NCI-H345 treated with DMSO at 0.1 percent for 48 hours (cell line): ENCODE measurements around the gene MEP1B.
A peak's percentile ranks its signal among the peaks of the same experiment; 100 is the strongest.
"Not testable (repeated sequence)": the region's sequence is repeated elsewhere in the genome, so short reads cannot be mapped to it uniquely, and the experiment has no call there.

Experiments
- DNase-seq: peaks from one replicate; lab custom pipeline; 2025; ENCODE audit not compliant: unreplicated experiment; lab: John Stamatoyannopoulos, UW

The MEP1B gene

DNA sequence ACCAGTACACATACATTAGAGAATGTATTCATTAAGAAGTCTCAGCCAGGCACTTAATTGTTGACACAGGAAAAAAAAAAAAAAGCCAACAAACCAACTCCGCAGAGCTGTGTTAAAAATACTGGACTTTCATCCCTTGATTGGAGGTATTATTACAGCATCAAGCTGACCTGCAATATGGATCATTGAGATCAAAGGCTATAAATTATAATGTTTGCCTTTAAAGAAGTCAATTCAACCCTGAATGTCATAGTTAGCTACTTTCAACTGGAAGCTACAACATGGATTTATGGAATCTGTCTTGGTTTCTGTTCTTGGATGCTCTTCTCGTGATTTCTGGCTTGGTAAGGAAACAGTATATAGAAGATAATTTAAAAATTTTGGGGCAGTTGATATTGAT lies at the start of gene MEP1B:
Gene MEP1B (plus strand): TSS at position 250 of the 400 bp plus-strand sequence. CDS start 32 bp downstream, at position 282.
- DNase-seq, result no peak

DNA sequence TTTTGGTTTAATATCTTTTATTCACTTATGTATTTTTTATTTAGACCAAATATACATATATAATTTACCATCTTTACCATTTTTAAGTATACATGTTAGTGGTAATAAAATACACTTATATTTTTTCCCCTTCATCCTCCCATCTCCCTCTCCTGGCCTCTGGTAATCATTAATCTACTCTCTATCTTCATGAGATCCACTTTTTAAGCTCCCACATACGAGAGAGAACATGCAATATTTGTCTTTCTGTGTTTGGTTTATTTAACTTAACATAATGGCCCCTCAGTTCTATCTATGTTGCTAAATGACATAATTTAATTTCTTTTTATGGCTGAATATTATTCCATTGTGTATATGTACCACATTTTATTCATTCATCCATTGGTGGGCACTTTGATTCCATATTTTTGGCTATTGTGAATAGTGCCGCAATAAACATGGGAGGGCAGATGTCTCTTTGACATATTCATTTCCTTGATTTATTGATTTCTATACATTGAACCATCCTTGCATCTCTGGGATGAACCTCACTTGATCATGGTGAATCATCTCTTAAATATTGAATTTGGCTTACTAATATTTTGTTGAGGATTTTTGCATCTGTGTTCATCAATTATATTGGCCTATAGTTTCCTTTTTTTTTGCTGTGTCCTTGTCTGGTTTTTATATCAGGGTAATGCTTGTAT lies 41.5 kb upstream of the MEP1B start:
- no peak for DNase-seq

DNA sequence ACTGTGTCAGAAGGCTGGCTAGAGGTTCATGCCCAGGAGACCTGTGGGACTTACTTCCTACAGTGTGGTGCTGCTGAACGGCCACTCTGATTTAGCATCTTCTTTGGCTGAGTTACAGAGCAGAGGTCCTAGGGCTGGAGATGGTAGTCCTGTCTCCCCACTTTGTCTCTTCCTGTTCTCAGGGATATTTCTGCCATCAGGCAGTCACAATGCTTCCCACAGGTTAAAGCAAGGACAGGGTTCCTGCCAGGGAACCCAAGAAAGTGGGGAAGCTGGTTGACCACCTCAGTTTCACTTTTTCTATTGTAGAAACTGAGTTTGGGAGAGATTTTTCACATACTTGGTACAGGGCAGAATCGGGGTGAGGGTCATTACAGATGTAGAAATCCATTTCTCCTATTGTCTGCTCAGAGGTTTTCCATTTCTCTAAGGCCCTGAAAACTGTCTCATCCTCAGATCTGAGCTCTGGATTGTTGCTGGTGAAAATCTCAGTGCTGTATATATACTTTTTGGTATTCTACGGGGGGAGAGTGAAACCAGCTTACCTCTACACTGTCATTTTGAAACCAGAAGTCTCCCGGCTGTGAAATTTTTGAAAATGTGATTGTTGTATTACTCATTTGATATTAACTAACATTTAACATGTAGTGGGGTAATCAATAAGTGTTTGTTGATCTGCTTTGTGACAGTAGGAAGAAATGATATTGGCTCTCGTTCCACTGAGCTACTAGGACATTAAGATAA lies 37.0 kb upstream of the MEP1B start:
- no peak for DNase-seq

DNA sequence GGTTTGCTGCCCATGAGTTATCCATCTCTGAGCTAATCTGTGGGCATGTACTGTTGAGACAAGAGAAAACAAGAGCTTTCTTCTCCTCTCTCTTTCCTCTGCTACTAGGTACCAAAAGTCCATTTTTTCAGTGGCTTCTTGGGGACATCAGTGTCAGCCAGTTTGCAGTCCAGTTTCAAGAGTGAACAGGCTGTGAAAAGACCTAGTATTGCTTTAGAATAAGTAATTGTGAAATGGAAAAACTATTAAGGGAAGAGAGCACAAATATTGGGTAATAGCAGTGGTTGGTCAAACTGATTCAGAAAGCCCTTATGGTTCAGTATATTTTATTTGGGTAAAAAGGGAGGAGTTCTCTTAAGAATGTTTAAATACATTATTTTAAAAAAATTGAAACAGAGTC lies 33.0 kb upstream of the MEP1B start:
- no peak for DNase-seq

DNA sequence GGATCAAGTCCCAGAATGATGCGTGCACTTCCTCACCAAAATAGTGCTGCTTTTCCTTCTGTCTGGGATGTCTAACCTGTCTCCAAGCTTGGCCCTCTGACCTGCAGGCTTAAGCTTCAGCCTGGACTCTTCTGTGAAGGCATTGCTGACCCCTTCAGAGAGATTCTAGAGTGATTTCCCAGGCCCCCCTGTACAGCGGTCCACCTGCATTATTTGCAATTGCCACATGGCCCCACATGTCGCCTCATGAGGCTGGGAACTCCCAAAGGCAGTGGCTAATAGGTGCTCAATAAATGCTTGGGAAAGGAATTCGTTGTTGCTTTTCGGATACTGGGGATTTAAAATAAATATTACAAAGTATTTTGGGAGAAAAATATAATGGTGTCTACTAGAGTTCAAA lies 32.3 kb upstream of the MEP1B start:
- DNase-seq, result no peak

DNA sequence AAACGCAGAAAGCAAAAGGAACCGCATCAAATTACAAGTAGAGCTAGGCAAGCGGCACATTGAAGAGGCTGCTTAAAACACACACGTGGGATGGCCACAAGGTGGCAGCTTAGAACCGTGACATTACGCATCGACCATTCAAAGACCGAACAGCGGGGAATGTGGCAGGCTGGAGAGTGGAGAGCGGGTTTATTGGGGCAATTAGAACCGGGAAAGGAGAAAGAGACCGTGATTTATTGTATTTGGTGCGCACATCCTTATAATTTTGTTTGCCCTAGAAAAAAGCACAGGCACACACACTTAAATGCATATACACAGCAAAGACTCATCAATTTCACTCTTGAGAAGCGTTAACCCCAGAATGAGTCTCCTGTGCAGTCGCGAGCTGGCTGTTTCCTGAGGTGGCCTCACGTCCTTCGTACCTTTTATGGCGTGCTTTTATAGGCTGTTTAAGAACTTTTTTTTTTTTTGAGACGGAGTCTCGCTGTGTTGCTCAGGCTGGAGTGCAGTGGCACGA lies 31.7 kb upstream of the MEP1B start:
- DNase-seq, result peak; percentile 90

DNA sequence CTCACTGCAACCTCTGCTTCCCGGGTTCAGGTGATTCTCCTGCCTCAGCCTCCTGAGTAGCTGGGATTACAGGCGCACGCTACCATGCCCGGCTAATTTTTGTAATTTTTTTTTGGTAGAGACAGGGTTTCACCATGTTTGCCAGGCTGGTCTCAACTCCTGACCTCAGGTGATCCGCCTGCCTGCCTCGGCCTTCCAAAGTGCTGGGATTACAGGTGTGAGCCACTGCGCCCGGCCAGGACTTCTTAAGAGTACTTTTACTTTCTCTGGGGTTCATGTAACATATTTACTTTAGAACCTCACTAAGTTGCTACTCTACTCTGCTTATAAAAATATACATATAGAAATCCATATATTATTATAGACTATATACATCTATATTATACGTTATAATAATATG lies 31.2 kb upstream of the MEP1B start:
- not testable (repeated sequence) for DNase-seq

DNA sequence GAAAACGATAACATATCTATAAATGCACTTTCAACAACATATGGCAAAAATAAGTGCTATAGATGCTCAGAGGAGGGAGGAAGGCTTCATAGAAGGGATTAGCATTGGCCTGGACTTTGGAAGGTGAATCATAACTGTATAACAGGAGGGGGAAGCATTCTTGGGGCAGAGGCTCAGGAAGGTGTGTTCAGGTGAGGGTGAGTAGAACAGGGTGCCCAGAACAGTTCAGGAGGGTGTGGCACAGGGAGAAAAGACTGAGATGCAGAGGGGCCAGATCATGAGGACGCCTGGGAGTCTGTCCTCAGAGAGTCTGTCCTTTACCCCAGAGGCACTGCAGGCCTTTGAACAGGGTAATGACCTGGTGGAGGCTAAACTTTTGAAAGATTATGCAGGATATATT lies 29.3 kb upstream of the MEP1B start:
- DNase-seq, result no peak

DNA sequence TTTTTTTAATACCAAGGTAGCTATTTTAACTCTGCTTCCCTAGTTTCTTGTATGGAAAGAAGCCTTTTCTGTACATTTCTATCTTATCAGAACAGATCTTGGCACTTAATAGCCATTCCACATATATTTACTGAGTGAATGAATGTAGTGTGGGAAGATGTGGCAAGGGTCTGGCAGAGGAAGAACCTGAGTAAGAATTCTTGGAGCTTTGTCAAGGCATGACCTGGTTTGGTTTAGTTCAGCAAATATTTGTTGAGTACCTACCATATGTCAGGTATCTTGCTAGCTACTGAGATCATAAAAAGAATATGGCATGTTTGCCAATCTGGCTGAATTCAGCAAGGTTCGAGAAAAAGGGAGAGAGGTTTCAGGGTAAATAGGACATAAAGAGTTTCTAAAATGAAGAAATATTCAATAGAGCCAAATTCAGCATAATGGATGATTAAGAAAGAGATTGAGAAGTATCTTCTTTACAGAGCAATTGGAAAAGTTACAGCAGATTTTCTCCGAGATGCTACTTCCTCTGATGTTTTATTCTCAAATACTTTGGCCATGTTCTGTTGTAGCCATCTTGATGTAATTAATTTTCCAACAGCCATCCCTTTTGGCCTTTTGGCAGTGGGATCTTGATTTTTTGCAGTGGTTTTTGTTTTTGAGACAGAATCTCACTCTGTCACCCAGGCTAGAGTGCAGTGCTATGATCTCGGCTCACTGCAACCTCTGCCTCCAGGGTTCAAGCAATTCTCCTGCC lies 21.7 kb upstream of the MEP1B start:
- no peak for DNase-seq

DNA sequence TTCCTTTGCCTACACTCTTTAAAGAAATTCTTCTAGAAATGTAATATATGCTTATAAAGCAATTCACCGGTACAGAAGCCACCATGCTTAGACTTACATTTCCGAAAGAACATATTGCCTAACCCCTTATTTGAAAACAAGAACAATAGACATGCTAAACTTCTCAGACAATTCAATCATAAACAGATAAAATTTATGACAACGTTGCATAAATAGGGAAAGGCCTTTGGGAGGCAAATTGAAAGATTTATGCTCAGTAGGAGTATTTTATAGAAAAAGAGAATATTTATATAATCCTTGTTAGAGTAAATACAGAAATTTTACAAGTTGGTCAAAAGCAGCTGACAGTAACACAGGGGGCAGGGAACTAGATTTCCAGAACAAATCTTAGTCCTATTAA lies 16.2 kb upstream of the MEP1B start:
- no peak for DNase-seq

DNA sequence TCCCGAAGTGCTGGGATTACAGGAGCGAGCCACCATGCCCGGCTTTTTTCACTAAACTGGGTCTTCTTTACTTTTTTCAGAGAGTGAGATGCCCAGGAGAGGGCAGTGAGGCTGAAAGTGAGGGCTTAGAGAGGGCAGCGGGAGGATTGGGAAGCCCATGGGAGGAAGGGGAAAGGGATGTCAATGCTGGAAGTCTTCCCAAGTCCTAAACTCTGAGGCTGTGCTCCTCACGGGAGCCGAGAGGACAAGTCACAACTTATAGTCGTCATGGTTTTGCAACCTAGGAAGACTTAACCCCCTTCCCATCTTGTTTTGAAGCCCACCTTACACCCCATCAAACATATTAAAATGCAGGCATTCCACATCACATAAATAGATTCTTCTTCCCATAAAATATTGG lies 15.1 kb upstream of the MEP1B start:
- no peak for DNase-seq

DNA sequence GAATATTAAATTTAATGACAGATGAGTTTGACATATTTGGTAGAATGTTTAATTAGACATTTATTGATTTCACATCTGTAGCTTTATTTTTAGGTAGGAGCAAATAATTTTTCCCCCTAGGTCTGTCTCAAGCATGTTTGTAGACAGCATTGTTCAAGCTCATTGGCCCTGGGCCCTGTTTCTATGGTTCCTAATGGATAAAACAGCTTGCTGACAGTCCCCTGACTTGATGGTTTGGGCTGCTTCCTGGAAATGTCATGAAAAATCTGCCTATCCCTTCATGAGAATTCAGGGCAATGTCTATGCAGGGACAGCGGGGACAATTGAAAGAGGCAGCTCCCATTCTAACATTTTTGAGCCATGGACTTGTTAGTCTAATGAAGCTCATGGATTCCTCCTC lies 14.6 kb upstream of the MEP1B start:
- DNase-seq, result no peak

DNA sequence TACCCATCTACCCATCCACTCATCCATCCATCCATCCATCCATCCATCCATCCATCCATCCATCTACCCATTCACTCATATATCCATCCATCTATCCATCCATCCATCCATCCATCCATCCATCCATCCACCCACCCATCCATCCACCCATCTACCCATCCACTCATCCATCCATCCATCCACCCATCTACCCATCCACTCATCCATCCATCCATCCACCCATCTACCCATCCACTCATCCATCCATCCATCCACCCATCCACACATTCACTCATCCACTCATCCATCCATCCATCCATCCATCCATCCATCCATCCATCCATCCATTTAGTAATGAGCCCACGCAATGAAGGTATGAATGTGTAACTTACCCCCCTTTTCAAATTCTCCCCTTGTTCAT lies 13.1 kb upstream of the MEP1B start:
- DNase-seq, result not testable (repeated sequence)

DNA sequence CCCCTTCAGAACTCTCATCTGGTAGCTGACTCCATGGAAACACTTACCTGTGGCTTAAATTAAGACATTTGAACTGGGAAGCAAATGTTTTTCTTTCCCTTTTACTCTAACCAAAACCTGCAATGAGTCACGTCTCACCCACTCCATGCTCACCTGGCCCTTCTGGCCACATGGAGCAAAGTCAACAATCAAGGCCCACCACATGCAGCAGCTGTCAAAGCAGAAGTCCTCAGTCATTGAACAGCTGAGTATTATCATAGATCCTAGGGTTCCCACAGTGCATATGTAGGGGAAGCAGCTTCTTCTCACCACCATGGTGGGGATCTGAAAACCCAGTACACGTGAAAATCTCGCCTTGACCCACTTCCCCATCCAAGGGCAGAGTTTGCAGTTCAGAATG lies 12.3 kb upstream of the MEP1B start:
- DNase-seq, result peak; percentile 52

DNA sequence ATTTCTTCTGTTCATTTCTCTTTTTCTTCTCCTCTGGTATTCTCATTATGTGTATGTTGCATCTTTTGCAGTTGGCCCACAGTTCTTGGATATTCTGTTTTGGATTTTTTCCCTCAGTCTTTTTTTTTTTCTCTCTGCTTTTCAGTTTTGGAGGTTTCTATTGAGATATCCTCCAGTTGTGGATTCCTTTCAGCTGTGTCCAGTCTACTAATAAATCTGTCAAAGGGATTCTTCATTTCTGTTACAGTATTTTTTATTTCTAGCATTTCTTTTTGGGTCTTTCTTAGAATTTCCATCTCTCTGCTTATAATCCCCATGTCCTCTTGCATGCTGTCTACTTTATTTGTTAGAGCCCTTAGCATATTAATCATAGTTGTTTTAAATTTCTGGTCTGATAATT lies 6.3 kb upstream of the MEP1B start:
- no peak for DNase-seq

DNA sequence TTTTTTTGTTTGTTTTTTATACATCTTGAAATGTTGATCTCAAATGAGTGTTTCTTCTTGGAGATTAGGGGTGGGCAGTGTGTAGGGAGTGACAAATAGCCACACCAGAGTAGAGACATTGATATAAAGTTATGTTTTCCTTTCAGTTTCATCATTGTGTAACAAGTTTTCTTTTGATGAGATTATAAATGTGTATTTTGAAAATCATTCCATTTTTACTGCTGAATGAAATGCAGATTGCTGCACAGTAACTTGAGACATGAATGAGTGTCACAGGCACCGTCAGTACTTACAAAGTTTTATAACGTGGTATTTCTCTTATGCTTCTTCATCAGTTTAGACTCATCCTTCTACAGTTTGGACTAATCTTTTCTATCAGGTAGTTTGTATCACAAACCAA lies 370 bp downstream of the MEP1B start:
- no peak for DNase-seq

DNA sequence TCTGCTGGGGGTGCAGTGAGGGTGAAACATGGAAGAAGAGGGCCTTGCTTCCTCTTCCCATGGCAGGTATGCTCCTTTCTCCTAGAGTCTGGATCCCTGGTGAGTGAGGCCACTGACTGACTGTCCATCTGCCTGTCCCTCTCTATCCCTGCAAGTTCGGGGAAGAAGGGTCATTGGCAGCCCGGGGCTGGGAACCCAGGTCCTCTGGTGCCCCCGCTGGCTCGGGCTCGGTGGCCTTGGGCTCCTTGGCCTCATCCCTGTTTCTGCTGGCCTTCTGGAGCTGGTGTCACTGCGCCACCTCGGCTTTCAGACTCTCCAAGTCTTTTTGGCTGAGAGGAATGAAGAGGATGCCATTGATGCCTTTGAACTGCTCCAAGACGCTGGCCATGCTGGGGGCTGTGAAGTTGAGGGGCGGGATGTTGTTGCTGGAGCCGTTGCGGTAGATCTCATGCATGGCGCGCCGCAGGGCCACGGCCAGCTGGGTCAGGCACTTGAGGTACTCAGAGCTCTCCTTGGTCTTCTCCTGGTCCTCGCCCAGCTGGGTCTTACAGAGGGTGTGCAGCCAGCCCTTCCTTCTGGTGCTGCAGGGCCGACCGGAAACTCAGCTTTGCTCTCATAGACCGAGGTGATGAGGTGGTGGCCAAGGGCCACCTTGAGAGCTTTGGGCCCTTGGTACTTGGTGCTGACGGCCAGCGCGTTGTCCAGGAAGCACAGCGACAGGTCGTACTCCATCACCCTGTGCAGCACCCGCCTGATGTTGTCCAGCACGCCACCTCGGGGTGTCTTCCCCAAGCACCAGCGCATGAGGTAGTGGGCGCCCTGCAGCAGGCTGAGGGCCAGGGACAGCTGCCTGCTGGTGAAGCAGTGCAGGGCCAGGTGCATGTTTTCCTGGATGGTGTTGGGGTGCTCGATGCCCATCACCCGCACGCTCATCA lies 6.3 kb downstream of the MEP1B start:
- DNase-seq, result no peak

DNA sequence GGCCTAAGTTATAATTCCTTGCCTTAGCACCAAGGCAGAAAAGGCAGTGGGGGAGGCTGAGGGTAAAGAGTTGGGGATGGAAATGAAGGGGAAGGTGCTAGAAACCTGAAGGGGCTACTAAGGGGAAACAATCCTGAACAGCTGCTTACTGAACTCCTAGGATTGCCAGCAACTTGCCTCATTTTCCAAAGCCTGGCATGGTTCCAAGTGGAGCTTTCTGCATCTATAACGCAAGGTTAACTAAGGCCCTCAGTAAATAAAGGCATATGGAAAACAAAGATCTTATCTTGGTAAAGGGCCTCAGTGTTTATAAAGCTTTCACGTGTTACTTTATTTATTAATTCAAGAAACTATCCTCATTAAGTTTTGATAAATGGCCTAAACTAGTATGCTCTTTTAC lies 10.9 kb downstream of the MEP1B start:
- DNase-seq, result peak; percentile 50

DNA sequence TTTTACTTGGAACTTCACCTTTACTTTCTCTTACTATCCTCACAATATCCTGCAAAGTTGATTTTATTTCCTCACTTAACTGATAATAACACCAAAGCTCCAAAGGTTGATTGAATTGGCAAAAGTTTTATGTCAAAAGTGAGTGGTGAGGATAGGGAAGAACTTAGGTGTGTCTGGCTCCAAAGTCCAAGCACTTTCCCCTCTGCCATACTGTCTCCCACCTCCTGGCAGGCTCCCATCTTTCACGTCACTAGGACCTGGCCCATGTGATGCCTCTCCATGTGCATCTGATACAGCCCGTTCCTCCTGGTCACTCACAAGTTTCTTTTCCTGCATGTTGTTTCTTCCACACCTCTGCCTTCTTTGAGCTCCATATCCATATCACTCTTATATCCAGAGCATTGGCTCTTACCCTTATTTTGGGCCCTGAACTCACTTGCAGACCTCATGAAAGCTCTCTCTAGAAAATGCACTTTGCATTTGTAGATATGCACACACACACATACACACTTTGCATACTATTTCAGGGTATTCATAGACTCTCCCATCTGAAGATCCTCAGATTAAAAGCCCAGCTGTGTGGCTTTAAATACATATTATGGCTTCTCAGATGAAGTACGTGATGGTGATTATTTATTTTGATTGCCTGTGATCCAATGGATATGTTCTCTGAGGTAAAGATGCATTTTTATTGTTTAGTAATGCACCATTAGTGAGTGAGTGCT lies 12.3 kb downstream of the MEP1B start:
- DNase-seq, result no peak

DNA sequence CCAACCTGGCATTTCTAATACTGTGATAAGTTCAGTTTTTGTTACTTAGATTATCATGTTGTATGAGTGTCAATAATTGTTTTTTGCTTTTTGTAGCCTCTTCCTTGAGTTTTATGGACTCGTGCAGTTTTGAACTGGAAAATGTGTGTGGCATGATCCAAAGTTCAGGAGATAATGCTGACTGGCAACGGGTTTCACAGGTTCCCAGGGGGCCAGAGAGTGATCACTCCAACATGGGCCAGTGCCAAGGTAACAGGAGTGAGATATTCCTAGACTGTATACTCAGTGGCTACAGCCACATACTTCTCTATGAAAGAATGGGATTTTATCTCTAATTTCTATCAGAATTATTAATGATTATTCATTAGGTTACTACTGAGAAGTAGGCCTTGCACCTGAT lies 18.2 kb downstream of the MEP1B start:
- no peak for DNase-seq
